ENCODE data around the gene IRF7. TPM values are rescaled to one million over a fixed set of nuclear protein-coding genes. Genes with fewer than 3 reads are reported as not detected.

The IRF7 gene
- polyA plus RNA-seq, 1 of the 3 experiments (the other 2 are of a cell fraction), result 6.3 TPM

GRCh38 chr11:665062-665703 is 49.4 kb upstream of the IRF7 start:
- WGBS (ENCODE audit: low lambda C conversion rate), result 93% methylated on average over 12 of the region's 15 CpGs
- no peaks in the 10 kb centered on the region for H3K9me3 ChIP-seq
- no peaks in the 10 kb centered on the region for H3K79me2 ChIP-seq (ENCODE audit: insufficient read depth)
- H3K27me3 ChIP-seq (ENCODE audit: insufficient read depth), result no peaks in the 10 kb centered on the region
- POLR2A ChIA-PET, result no interaction called here
- H3K4me1 ChIP-seq (ENCODE audit: control insufficient read depth in 1 of 2, insufficient read depth in 2 of 2, low read depth in 1 of 2, low read length in 1 of 2), result no peaks in the 10 kb centered on the region
- CTCF ChIA-PET, result interaction anchor here (0.8 to 13.1 kb wide), 2 partner anchors 11 to 60 kb away, joined by 3 to 150 read pairs; no protein-coding TSS in a partner anchor
- no peak for DNase-seq
- H3K27ac ChIP-seq (ENCODE audit: low read depth in 2 of 2, low read length in 1 of 2), result no peak overlapping the region
- no peak overlapping the region for H3K4me3 ChIP-seq (ENCODE audit: low read depth in 2 of 2, low read length in 1 of 2)
- 0 out of 2 replicates have a peak, but pooled peaks cover 4% of the 10 kb centered on the region for H4K20me1 ChIP-seq (ENCODE audit: insufficient read depth)
- H3F3A ChIP-seq (replicated peaks; ENCODE audit: insufficient read depth), result no peaks in the 10 kb centered on the region
- no peak overlapping the region for H3K4me2 ChIP-seq
- H3K9me2 ChIP-seq, result no peaks in the 10 kb centered on the region
- H2AFZ ChIP-seq (ENCODE audit: low read depth), result no peak overlapping the region
- TF ChIP-seq FOSL2 (IDR thresholded peaks at IDR 0.05; ENCODE audit: borderline replicate concordance, low read depth) (no peak), POLR2AphosphoS5 (IDR thresholded peaks at IDR 0.05; ENCODE audit: low read depth, low read length) (no peak), NRF1 (IDR thresholded peaks at IDR 0.05; ENCODE audit: low read depth, low read length) (no peak), MXI1 (IDR thresholded peaks at IDR 0.05; ENCODE audit: low read depth, low read length) (no peak), FOXJ3 (CRISPR knock-in tag; IDR thresholded peaks at IDR 0.05) (no peak), NFIC (IDR thresholded peaks at IDR 0.05; ENCODE audit: borderline replicate concordance) (no peak), MEF2A (IDR thresholded peaks at IDR 0.05; ENCODE audit: borderline replicate concordance, low read depth) (no peak)
- TF ChIP-seq, protein P1, sequence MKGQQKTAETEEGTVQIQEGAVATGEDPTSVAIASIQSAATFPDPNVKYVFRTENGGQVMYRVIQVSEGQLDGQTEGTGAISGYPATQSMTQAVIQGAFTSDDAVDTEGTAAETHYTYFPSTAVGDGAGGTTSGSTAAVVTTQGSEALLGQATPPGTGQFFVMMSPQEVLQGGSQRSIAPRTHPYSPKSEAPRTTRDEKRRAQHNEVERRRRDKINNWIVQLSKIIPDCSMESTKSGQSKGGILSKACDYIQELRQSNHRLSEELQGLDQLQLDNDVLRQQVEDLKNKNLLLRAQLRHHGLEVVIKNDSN (IDR thresholded peaks at IDR 0.05; ENCODE audit: borderline replicate concordance, low read depth), result no peak
- TF ChIP-seq, protein P2, sequence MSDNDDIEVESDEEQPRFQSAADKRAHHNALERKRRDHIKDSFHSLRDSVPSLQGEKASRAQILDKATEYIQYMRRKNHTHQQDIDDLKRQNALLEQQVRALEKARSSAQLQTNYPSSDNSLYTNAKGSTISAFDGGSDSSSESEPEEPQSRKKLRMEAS (IDR thresholded peaks at IDR 0.05; ENCODE audit: low read depth), result no peak
- TF ChIP-seq, protein P3, sequence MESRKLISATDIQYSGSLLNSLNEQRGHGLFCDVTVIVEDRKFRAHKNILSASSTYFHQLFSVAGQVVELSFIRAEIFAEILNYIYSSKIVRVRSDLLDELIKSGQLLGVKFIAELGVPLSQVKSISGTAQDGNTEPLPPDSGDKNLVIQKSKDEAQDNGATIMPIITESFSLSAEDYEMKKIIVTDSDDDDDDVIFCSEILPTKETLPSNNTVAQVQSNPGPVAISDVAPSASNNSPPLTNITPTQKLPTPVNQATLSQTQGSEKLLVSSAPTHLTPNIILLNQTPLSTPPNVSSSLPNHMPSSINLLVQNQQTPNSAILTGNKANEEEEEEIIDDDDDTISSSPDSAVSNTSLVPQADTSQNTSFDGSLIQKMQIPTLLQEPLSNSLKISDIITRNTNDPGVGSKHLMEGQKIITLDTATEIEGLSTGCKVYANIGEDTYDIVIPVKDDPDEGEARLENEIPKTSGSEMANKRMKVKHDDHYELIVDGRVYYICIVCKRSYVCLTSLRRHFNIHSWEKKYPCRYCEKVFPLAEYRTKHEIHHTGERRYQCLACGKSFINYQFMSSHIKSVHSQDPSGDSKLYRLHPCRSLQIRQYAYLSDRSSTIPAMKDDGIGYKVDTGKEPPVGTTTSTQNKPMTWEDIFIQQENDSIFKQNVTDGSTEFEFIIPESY (IDR thresholded peaks at IDR 0.05; ENCODE audit: borderline replicate concordance, low read depth), result no peak
- no peak overlapping the region for H3K9ac ChIP-seq
- H3K36me3 ChIP-seq (replicated peaks in 1 of 2; ENCODE audit: control insufficient read depth in 1 of 2, insufficient read depth in 2 of 2, low read length in 1 of 2), result peaks cover 3 to 17% of the 10 kb centered on the region in 2 experiments

DNA sequence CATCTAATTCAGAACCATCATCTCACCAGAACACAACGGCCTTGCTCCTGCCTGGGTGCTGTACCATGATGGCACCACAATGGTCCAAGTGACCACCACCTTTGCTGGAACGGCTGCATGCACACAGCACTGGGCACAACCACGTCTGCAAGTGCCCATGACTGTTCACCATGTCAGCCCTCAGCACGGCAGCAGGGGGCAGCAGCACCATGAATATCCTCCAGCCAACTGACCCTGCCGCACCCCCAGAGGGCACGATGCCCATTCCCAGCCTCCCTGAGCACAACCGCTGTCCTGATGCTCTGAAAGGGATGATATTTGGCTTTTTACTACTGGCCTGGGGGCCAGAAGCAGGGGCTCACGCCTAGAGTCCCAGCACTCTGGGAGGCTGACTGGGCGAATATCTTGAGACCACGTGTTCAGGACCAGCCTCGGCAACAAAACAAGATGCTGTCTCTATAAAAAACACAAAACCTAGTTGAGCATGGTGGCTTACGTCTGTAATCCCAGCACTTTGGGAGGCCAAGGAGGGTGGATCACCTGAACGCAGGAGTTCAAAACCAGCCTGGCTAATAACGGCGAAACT is 47.0 kb upstream of the IRF7 start:
- 67% methylated on average over 13 of the region's 15 CpGs for WGBS (ENCODE audit: low lambda C conversion rate)
- POLR2A ChIA-PET, result no interaction called here
- peak; percentile 92 for DNase-seq

More for the DNA sequence above, 47.0 kb upstream of the IRF7 start:
- no peaks in the 10 kb centered on the region for H3K9me3 ChIP-seq
- no peak overlapping the region; a peak in 1 of 4 replicates for H3K4me3 ChIP-seq (ENCODE audit: low read depth in 2 of 2, low read length in 1 of 2)
- H3K36me3 ChIP-seq (replicated peaks in 1 of 2; ENCODE audit: control insufficient read depth in 1 of 2, insufficient read depth in 2 of 2, low read length in 1 of 2), result peaks cover 3 to 34% of the 10 kb centered on the region in 2 experiments
- H3K27me3 ChIP-seq (ENCODE audit: insufficient read depth), result no peaks in the 10 kb centered on the region
- no peak overlapping the region for H3K9ac ChIP-seq
- H3K4me1 ChIP-seq (ENCODE audit: control insufficient read depth in 1 of 2, insufficient read depth in 2 of 2, low read depth in 1 of 2, low read length in 1 of 2), result no peaks in the 10 kb centered on the region
- H3K79me2 ChIP-seq (ENCODE audit: insufficient read depth), result no peaks in the 10 kb centered on the region
- TF ChIP-seq, protein P4, sequence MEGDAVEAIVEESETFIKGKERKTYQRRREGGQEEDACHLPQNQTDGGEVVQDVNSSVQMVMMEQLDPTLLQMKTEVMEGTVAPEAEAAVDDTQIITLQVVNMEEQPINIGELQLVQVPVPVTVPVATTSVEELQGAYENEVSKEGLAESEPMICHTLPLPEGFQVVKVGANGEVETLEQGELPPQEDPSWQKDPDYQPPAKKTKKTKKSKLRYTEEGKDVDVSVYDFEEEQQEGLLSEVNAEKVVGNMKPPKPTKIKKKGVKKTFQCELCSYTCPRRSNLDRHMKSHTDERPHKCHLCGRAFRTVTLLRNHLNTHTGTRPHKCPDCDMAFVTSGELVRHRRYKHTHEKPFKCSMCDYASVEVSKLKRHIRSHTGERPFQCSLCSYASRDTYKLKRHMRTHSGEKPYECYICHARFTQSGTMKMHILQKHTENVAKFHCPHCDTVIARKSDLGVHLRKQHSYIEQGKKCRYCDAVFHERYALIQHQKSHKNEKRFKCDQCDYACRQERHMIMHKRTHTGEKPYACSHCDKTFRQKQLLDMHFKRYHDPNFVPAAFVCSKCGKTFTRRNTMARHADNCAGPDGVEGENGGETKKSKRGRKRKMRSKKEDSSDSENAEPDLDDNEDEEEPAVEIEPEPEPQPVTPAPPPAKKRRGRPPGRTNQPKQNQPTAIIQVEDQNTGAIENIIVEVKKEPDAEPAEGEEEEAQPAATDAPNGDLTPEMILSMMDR (IDR thresholded peaks at IDR 0.05), result peak; percentile 75
- TF ChIP-seq TAF1 (IDR thresholded peaks at IDR 0.05; ENCODE audit: borderline replicate concordance, low read depth, low read length) (no peak), SMC3 (IDR thresholded peaks at IDR 0.05; ENCODE audit: low read depth, low read length) (peak; percentile 62), RAD21 (IDR thresholded peaks at IDR 0.05; ENCODE audit: low read length) (peak; percentile 73)
- TF ChIP-seq, protein P5, sequence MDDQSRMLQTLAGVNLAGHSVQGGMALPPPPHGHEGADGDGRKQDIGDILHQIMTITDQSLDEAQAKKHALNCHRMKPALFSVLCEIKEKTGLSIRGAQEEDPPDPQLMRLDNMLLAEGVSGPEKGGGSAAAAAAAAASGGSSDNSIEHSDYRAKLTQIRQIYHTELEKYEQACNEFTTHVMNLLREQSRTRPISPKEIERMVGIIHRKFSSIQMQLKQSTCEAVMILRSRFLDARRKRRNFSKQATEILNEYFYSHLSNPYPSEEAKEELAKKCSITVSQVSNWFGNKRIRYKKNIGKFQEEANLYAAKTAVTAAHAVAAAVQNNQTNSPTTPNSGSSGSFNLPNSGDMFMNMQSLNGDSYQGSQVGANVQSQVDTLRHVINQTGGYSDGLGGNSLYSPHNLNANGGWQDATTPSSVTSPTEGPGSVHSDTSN (IDR thresholded peaks at IDR 0.05), result no peak
- H3F3A ChIP-seq (replicated peaks; ENCODE audit: insufficient read depth), result no peaks in the 10 kb centered on the region
- H3K27ac ChIP-seq (ENCODE audit: low read depth in 2 of 2, low read length in 1 of 2), result no peak overlapping the region
- H3K9me2 ChIP-seq, result no peaks in the 10 kb centered on the region
- CTCF ChIA-PET, result interaction anchor here (0.6 to 13.1 kb wide), 10 partner anchors 11 to 127 kb away, joined by 3 to 150 read pairs (median 3); partner anchors contain the start of gene TMEM80
- H4K20me1 ChIP-seq (ENCODE audit: insufficient read depth), result 0 out of 2 replicates have a peak, but pooled peaks cover 4% of the 10 kb centered on the region
- H2AFZ ChIP-seq (ENCODE audit: low read depth), result no peak overlapping the region
- no peak overlapping the region for H3K4me2 ChIP-seq

Measured in SK-N-SH (cell line).